ENCODE measurements around the gene GAB1.
"Not testable (repeated sequence)": the region's sequence is repeated elsewhere in the genome, so short reads cannot be mapped to it uniquely, and the experiment has no call there.

Gene GAB1

DNA sequence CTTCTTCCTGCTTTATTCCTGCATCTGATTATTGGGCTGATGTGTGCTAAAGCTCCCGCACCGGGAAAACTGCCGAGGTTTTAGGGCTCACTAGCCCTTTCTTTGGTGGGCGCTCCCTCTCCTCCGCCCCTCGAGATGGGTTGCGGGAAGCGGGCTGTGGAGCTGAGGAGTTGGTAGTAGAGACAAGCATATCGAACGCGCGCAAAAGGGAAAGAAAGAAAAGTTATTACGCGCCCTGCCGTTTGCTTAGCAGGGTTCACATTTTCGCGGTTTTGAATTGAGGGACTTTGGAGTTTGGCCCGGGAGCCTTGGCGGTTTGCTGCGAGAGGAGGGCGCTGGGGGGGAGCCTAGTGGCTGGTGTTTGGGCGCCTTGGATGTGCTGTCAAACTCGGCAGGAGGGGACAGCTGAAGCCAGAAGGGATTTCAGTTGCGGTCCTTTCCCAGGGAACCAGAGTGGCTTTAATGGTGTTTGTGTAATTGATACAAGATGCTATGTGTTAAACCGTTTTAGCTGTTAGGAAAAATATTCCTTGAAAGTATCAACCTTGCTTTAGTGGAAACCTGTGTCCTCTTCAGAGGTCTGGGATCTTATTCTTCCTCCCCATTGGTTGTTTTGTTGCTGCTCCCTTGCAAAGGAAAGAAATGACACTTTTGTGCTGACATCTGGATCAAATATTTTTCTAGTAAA lies 1.1 kb downstream of the GAB1 start:
- no peak for DNase-seq (ENCODE audit: low read depth in 1 of 2, low spot score in 1 of 2)

DNA sequence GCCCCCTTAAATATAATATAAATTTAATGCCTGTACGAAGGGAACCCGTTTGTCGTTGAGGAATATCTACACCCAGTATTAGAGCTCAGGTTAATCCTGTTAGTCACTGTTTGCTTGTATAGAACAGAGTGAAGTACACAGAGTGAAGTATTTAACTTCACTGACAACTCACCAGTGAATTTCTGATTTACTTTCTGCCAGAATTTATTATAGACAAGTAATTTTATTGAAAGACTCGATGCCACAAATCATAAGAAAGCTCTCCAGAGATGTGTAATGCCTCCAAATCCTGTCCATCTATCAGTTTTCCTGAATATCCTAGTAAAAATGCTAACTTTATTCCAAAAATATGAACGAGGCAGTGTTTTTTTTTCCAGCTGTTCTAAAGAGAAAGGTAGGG lies 1.6 kb downstream of the GAB1 start:
- DNase-seq (ENCODE audit: low read depth in 1 of 2, low spot score in 1 of 2): no peak

DNA sequence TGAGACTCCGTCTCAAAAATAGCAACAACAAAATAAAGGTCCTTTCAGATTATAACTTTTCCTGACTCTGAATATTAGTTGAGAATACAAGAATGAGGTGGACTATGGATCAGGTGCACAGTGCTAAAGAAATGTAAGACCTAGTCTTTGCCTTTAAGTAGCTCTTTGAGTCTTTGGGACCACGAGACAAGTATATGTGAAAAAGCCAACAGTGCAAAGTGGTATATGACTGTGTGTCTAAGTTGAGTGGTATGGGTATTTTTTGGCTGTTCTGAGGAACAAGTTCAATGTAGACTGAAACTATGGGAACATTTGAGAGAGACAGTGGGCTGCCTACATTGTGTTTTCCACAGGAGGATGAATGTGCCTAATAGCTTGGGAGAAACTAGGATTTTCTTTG lies 2.8 kb downstream of the GAB1 start:
- no peak for DNase-seq (ENCODE audit: low read depth in 1 of 2, low spot score in 1 of 2)

DNA sequence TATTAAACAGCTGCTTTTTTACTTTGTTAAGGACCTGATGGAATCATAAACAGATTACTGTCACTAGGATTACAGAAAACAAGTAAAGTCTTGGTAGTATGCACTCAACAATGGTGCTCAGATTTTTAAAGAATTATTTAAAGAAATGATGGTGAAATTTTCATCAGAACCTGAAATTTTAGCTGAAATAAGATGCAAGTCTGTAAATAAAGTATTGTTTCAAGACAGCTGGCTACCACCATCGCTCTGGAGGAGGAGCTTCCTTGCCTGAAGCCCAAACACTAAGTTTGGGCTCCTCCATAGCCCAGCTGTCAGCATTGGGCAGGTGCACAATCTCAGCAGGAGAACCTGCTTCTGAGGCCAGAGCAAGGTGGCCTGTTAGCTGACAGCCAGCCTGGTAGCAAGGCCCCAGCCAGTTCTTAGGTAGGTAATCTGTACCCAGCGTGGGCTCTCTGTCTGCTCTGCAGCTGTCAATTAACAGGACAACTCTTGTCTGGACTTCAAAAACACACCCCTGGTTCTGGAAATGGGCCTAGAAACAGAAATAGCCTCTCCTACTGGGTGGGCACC lies 4.6 kb downstream of the GAB1 start:
- DNase-seq (ENCODE audit: low read depth in 1 of 2, low spot score in 1 of 2): no peak

DNA sequence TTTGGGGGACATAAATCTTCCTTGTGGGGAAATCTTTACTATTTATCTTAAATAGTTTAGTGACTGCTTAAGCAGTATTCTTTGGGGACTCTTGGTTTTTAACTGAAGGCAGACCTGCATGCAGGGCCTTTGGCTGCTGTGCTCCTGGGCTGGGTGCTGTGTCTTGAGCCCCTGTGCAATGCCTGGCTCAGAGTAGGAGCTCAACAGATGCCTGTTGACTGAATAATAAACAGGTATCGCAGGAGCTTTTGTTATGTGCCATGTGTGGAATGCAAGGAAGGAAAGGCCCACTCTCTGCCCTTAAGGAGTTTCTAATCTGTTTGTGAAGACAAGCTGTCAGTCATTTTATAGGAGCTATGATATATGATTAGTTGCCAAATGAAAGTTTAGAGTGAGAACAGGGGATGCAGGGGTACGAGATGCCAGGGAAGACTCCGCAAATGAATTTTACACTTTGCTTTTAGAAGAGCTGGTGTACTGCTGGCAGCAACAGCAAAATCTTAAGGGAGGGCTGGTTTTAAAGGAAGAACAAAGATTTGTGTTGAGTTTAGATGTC lies 6.7 kb downstream of the GAB1 start:
- DNase-seq (ENCODE audit: low read depth in 1 of 2, low spot score in 1 of 2): no peak

DNA sequence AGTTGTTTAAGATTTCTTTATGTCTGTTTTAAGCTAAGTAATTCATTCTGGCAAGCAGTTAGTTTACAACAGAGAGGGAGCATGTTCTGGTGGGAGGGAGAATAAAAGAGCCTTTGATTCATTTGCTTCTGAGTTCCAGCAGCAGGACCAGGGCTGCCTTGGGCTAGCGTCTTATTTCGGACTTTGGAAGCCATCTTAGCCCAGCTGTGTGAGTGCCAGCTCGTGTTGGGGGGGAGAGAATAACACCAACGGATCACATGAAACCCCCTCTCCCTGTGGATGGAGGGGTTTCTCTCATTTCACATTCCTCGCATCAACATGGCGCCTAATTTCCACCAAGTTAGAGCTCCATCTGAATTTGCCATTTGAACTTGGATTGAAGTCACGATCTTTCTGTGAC lies 7.4 kb downstream of the GAB1 start:
- DNase-seq (ENCODE audit: low read depth in 1 of 2, low spot score in 1 of 2): no peak

DNA sequence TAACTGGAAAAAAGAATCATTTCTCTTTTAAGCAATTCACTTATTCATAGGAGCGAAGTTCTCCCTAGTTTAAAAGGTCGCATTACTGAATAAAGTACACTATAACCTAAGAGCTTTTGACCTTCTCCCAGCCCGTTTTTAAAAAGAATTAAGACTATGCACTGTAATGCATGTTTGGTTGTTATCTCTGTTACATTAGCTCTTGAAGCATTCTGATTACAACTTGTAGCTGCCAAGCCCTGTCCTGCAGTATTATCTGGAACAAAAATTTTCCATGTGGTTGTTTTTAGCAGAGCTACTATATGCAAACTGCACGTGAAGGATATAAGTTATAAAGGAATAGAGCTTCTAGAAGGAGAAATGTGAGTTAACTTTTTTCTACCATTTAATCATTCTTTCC lies 8.1 kb downstream of the GAB1 start:
- no peak for DNase-seq (ENCODE audit: low read depth in 1 of 2, low spot score in 1 of 2)

DNA sequence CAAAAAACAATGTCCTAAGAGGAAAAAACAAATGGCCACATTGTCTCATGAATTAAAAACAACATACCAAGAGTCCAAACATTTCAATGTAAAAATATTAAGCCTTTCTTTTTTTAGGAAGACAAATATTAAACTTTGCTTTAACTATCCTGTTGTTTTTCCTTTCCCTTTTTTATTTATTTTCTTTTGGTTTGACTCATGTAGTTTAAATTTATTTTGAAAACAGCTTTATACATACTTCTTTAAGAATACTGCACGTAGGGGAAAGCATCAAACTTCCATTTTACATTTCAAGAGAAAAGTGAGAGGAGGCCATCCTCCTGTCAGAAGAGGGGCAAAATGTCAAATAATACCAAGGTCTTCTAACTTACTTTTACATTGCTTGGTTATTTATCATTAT lies 8.7 kb downstream of the GAB1 start:
- DNase-seq (ENCODE audit: low read depth in 1 of 2, low spot score in 1 of 2): no peak

DNA sequence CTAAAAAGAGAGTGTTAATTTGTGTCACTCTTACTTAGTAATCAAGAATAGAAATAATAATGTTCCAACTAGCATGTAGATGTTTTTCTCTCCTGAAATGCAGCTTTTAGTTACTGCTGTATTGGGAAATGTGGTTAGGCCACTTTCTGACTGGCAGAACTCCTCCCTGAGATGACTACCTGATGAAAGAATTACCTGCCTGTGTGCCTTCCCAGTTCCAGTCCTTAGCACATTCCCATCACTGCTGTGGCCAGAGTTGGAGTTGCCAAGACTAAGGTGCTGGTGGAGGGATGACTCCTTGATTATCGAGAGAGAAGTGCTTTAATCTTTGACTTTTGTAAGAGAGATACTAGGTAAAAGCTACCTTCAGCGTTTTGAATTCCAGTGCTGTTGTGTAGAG lies 9.5 kb downstream of the GAB1 start:
- DNase-seq (ENCODE audit: low read depth in 1 of 2, low spot score in 1 of 2): no peak

DNA sequence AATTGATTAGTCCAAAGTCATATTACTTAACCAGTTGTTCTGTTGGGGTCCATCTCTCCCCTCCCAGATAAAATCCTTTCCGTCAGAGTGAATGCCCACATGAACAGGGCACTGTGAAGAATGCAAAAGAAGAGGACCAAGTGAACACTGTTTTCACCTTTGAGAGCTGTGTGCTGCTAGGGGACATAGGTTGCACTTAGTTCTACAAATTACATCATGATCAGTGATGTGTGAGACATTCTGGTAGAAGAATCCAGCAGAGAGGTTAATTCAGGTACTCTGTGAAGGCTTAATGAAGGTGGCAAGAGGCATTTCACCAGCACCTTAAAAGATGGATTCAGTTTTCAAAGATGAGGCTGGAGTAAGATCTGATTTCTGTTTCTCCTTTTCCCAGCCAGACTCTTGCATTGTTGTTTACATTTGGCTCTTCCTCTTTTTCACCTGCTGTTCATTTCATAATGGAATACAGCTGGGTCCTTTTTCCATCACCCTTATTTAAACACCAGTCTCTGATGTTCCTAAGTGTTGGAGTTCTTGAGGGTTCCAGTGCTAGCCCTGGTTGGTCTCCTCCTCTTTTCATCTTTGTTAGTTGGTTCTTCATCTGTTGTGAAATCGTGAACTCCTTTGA lies 10.9 kb downstream of the GAB1 start:
- no peak for DNase-seq (ENCODE audit: low read depth in 1 of 2, low spot score in 1 of 2)

DNA sequence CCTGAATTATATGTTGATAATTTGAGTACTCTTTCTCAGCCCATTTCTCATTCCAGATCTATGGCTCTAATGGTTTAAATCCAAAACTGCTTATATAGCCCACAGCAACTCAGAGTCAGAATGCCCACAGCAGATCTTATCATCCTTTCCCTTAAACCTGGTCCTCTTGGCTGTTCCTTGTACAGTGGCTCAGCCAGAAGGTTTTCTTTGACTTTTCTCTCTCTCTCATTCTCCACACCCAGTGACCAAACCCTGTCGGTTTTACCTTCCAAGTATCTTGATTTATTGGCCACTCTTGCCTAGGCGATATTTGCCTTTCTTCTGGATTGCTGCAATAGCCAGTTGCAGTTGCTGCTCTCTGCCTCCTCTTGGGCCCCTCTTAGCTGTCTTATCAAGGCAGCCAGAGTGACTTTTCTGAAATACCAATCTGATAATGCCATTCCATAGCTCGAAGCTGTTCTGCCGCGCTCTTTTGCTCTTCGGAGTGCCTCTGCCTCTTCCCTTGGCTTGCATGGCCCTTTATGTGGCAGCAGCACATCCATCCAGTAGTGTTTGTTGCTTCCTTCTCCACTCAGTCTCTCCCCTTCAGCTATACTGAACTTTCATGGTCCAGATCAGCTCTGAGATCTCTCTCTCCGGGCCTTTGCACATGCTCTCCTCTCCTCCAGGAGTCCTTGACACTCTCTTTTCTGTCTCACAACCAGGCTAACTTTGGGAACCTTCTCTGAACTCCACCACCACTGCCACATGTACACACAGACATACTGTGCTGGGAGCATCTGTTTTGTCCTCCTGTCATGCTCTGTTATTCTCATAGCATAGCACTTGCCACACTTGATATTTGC lies 11.8 kb downstream of the GAB1 start:
- no peak for DNase-seq (ENCODE audit: low read depth in 1 of 2, low spot score in 1 of 2)

DNA sequence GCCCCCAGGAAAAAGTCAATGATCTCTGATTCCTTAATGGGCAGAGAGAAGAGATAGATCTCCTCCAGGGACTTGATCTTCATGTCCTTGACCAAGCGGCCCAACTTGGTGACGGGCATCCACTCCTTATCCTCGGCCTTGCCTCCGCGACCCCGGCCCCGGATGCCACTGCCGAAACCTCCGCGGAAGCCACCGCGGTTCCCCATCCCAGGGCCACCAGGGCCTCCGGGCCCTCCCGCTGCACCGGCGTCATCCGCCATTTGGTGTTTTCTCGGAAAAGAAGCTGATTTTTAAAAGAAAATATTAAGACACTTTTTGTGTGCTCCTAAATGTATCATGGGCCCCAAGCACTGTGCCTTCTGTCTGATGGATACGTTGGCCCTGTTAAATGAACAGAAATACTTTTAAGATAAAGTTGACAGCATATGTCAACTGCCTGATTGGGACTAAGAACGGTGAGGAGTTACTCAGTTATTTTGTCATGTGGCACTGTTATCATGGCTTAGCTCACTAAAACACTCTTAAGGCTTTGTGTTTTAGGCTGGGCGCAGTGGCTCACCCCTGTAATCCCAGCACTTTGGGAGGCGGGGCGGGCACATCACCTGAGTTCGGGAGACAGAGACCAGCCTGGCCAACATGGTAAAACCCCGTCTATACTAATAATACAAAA lies 13.3 kb downstream of the GAB1 start:
- not testable (repeated sequence) for DNase-seq (ENCODE audit: low read depth in 1 of 2, low spot score in 1 of 2)

DNA sequence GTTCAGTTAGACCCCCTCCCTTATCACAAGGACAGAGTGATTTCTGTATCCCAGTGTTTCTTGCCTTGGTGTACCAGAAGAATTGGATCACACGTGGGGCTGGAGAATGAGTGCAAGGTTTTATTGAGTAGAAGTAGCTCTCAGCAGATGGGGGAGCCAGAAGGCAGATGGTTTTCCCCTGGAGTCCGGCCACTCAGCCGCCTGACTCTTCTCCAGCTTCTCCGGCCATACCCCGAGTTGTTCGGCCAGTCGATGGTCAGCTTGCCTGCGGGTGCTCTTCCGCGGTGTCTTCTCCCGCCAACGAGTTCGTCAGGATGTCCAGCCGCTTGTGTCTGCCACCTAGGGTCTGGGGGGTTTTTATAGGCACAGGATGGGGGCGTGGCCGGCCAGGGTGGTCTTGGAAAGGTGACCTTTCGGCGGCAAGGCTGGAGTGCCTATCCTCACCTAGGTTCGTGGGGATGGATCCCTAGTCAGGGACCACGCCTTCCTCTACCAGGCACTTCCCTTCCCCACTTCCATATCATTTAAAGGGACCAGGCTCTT lies 14.5 kb downstream of the GAB1 start:
- no peak for DNase-seq (ENCODE audit: low read depth in 1 of 2, low spot score in 1 of 2)

DNA sequence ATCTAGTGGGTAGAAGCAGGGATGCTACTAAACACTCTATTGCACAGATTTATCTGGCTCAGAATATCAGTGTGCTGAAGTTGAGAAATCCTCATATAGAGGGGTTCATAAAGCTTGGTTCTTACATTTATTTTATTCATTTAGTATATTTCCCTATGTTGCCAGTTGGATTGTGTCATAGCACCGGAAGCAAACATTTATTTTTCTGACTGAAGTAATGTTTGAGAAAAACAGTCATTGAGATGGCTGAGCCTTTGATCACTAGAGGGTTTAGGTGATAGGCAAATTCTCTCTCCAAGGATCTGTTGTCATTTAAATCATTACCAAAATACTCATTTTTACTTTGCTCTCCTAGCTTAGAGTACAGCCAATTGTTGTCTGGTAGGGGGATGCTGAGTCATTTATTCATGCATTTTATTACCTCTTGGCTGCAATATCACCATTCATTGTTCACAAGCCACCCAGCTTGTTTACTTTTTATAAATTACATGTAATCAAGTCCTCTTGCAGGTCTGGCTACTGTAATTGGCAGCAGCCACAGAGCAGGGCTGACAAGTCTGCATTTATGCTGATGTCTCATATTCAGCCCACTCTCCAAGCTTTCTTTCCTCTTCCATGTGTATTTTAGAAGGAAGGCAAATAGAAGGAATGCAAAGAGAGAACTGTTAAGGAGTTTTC lies 15.2 kb downstream of the GAB1 start:
- DNase-seq (ENCODE audit: low read depth in 1 of 2, low spot score in 1 of 2): no peak

DNA sequence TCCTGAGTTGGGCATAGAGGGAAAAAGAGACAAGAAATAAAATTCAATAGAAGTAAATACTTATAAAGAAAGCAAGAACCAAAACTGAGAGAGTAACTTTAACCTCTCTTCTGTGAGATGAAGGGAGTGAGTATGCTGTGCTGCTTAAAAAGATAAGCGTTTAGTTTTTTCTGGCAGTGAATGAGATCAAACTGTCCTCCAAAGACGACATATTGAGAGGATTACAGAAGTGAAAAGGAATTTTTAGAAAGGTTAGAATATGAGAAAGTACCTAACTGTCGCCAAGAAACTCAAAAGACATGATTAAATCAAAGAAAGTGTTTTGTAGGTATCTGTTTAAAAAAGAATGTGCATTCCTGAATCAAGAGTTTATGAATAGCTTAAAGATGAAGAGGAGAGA lies 16.0 kb downstream of the GAB1 start:
- no peak for DNase-seq (ENCODE audit: low read depth in 1 of 2, low spot score in 1 of 2)

DNA sequence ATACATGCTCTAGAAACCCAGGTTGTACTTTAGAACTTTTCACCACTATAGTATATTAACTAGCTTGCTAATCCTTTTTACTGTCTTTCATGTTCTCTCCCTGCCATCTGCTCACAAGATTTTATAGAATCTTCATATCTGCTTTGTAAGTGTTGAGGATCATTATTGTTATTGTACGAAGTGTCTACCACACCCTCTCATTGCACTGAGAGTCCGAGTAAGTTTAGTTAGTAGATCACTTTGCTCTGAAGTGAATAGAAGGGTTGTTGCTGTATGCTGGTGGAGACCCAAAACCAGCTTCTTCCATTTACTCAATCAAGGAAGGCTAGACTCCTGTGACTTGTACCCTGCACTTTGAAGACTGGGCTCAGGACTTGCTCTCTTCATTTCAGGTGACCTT lies 17.1 kb downstream of the GAB1 start:
- no peak for DNase-seq (ENCODE audit: low read depth in 1 of 2, low spot score in 1 of 2)

DNA sequence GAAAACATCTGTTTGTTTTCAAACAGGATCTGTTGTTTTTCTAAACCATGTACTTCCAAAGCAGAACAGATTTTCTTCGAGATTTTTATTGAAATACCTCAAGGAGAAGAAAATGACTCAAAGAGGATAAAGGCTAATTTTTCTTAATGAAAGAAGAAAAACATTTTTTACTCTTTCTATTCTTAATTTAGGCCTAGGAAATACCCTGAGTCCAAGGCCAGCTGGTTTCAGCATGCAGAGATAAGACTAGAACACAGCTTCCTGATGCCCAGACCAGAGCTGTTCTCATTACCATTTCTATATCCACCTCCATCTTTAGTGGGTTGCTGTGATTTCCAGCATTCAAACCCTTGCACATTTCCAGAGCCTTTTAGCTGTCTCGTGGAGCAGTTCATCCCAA lies 18.3 kb downstream of the GAB1 start:
- no peak for DNase-seq (ENCODE audit: low read depth in 1 of 2, low spot score in 1 of 2)

DNA sequence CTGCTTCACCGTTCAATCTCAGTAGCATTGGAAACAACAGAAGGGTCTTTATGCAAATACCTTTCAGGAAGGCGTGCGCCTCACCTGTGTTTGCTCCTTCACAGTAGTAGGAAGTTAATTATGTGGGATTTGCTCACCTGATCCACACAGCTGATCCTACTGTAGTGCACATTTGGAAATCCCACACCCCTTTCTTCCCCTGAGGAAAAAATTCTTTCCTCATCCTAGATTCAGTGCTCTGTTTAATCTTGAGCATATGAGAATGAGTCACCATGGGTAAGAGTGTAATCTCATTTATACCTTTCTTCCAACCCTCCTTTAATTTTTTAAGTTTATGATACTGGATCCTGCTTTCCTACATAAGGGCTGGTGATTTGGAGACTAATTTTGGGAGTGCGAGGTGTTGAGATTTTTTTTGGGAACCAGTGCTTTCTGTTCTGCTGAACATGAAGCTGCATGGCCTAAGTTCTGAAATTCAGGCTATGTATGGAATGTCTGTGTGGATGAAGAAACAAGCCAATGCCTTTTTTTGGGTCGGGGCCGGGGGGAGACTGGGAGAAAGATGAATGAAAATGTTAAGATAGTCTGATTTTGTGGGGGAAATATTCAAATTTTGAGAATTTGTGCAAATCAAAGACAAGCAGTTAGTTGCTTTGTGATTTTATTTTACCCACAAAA lies 19.0 kb downstream of the GAB1 start:
- DNase-seq (ENCODE audit: low read depth in 1 of 2, low spot score in 1 of 2): no peak

DNA sequence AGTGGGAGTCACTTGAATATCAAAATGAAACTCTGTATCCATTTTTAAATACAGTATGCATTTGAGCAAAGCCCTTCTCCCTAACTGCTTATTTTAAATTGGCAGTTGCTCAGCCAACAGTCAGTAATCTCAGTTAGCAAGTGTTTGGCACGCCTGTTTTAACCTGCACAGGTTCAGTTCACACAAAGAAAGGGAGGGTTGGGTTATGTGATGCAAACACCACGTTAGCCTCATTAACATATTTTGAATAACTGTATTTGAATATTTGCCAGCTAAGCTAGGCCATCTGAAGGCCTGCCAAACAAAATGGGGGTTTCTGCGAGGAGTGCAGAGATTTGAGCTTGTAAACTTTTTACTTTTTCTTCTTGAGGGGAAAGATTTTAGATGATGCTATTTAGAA lies 19.8 kb downstream of the GAB1 start:
- DNase-seq (ENCODE audit: low read depth in 1 of 2, low spot score in 1 of 2): no peak

Measured in activated CD4-positive, alpha-beta T cell treated with anti-CD3 and anti-CD28 coated beads, Interleukin-2, amount 50 U/mL, for 24 hours (primary cell).